ENCODE measurements around the gene CORO1A. TPM values are rescaled to one million over a fixed set of nuclear protein-coding genes. Genes with fewer than 3 reads are reported as not detected.
A peak's percentile ranks its signal among the peaks of the same experiment; 100 is the strongest.

Gene CORO1A
- total RNA-seq, 1 donor from 2014 or later, result 4.0 TPM

DNA sequence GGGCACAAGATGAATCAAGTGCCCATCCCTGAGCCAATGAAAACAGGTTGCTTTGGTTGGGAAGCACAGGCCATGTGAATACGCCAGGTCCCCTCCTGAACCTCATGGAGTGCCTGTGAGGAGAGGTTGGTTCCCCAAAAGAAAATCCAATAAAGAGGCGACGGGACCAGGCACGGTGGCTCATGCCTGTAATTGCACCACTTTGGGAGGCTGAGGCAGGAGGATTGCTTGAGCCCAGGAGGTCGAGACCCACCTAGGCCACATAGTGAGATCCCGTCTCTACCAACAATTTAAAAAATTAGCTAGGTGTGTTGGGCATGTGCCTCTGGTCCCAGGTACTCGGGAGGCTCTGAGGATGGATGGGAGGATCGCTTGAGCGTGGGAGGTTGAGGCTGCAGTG is 3.5 kb upstream of the CORO1A start:
- peaks cover 10% of the 10 kb centered on the region for H3K4me1 ChIP-seq (ENCODE audit: insufficient read depth, low read length)
- H4K20me1 ChIP-seq (ENCODE audit: insufficient read depth, low read length), result no peaks in the 10 kb centered on the region
- H3K4me3 Mint-ChIP-seq (ENCODE audit: unreplicated experiment), result no peak overlapping the region
- FAIRE-seq, result no peak
- H3K4me1 Mint-ChIP-seq (ENCODE audit: low read depth, unreplicated experiment), result no peaks in the 10 kb centered on the region
- no peak overlapping the region for H3K4me2 ChIP-seq (ENCODE audit: low read length)
- no peak overlapping the region for H3K4me3 ChIP-seq (ENCODE audit: insufficient read depth, low read depth, low read length)
- H3K9me3 ChIP-seq (ENCODE audit: insufficient read depth, low read depth, low read length), result no peaks in the 10 kb centered on the region
- H3K27me3 ChIP-seq (ENCODE audit: insufficient read depth, low read length), result no peaks in the 10 kb centered on the region
- no peaks in the 10 kb centered on the region for H3K36me3 ChIP-seq (ENCODE audit: insufficient read depth, low read length)
- H3K9me3 Mint-ChIP-seq (ENCODE audit: unreplicated experiment), result no peaks in the 10 kb centered on the region
- H3K27me3 Mint-ChIP-seq (ENCODE audit: low read depth, unreplicated experiment), result peaks cover 16% of the 10 kb centered on the region
- H3K36me3 Mint-ChIP-seq (ENCODE audit: low read depth, unreplicated experiment), result no peaks in the 10 kb centered on the region
- no peak overlapping the region for H2AFZ ChIP-seq (ENCODE audit: low read depth, low read length)
- DNase-seq (ENCODE audit: low read depth), result no peak
- H3K9ac ChIP-seq (ENCODE audit: low read length), result no peak overlapping the region
- TF ChIP-seq, protein P1, sequence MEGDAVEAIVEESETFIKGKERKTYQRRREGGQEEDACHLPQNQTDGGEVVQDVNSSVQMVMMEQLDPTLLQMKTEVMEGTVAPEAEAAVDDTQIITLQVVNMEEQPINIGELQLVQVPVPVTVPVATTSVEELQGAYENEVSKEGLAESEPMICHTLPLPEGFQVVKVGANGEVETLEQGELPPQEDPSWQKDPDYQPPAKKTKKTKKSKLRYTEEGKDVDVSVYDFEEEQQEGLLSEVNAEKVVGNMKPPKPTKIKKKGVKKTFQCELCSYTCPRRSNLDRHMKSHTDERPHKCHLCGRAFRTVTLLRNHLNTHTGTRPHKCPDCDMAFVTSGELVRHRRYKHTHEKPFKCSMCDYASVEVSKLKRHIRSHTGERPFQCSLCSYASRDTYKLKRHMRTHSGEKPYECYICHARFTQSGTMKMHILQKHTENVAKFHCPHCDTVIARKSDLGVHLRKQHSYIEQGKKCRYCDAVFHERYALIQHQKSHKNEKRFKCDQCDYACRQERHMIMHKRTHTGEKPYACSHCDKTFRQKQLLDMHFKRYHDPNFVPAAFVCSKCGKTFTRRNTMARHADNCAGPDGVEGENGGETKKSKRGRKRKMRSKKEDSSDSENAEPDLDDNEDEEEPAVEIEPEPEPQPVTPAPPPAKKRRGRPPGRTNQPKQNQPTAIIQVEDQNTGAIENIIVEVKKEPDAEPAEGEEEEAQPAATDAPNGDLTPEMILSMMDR (IDR thresholded peaks at IDR 0.05; ENCODE audit: insufficient read depth, low read depth, low read length), result no peak
- TF ChIP-seq EZH2 (IDR thresholded peaks at IDR 0.05; ENCODE audit: insufficient read depth, low read length), result no peak
- no peaks in the 10 kb centered on the region for H3K79me2 ChIP-seq (ENCODE audit: insufficient read depth, low read length)
- no peak overlapping the region for H3K27ac Mint-ChIP-seq (ENCODE audit: unreplicated experiment)
- H3K27ac ChIP-seq (ENCODE audit: low read depth, low read length), result no peak overlapping the region

- FAIRE-seq (no peak), DNase-seq (ENCODE audit: low read depth) (no peak)
- no peak overlapping the region for H3K4me3 Mint-ChIP-seq (ENCODE audit: unreplicated experiment)
- peaks cover 10% of the 10 kb centered on the region for H3K4me1 ChIP-seq (ENCODE audit: insufficient read depth, low read length)
- TF ChIP-seq, protein P1 (IDR thresholded peaks at IDR 0.05; ENCODE audit: insufficient read depth, low read depth, low read length), result no peak
- TF ChIP-seq EZH2 (IDR thresholded peaks at IDR 0.05; ENCODE audit: insufficient read depth, low read length), result no peak
- peaks cover 3% of the 10 kb centered on the region for H4K20me1 ChIP-seq (ENCODE audit: insufficient read depth, low read length)
- H3K27ac ChIP-seq (ENCODE audit: low read depth, low read length), result no peak overlapping the region
- H3K4me3 ChIP-seq (ENCODE audit: insufficient read depth, low read depth, low read length), result no peak overlapping the region
- no peaks in the 10 kb centered on the region for H3K36me3 ChIP-seq (ENCODE audit: insufficient read depth, low read length)
- no peaks in the 10 kb centered on the region for H3K27me3 ChIP-seq (ENCODE audit: insufficient read depth, low read length)
- no peak overlapping the region for H3K27ac Mint-ChIP-seq (ENCODE audit: unreplicated experiment)
- no peaks in the 10 kb centered on the region for H3K4me1 Mint-ChIP-seq (ENCODE audit: low read depth, unreplicated experiment)
- H3K27me3 Mint-ChIP-seq (ENCODE audit: low read depth, unreplicated experiment), result peaks cover 16% of the 10 kb centered on the region
- no peaks in the 10 kb centered on the region for H3K9me3 Mint-ChIP-seq (ENCODE audit: unreplicated experiment)
- H3K79me2 ChIP-seq (ENCODE audit: insufficient read depth, low read length), result no peaks in the 10 kb centered on the region
- H3K9me3 ChIP-seq (ENCODE audit: insufficient read depth, low read depth, low read length), result no peaks in the 10 kb centered on the region
- H3K4me2 ChIP-seq (ENCODE audit: low read length), result no peak overlapping the region
- H2AFZ ChIP-seq (ENCODE audit: low read depth, low read length), result no peak overlapping the region
- no peak overlapping the region for H3K9ac ChIP-seq (ENCODE audit: low read length)
- H3K36me3 Mint-ChIP-seq (ENCODE audit: low read depth, unreplicated experiment), result no peaks in the 10 kb centered on the region
Observed at GRCh38 chr16:30180741-30181140, 2.7 kb upstream of the CORO1A start.

- peak overlapping the region; percentile 34 for H2AFZ ChIP-seq (ENCODE audit: low read depth, low read length)
- no peaks in the 10 kb centered on the region for H3K9me3 Mint-ChIP-seq (ENCODE audit: unreplicated experiment)
- peak overlapping the region; percentile 38 for H3K9ac ChIP-seq (ENCODE audit: low read length)
- no peaks in the 10 kb centered on the region for H3K79me2 ChIP-seq (ENCODE audit: insufficient read depth, low read length)
- H3K27me3 ChIP-seq (ENCODE audit: insufficient read depth, low read length), result no peaks in the 10 kb centered on the region
- H3K9me3 ChIP-seq (ENCODE audit: insufficient read depth, low read depth, low read length), result no peaks in the 10 kb centered on the region
- no peak for DNase-seq (ENCODE audit: low read depth)
- H3K27ac Mint-ChIP-seq (ENCODE audit: unreplicated experiment), result no peak overlapping the region
- H3K27me3 Mint-ChIP-seq (ENCODE audit: low read depth, unreplicated experiment), result peaks cover 16% of the 10 kb centered on the region
- no peaks in the 10 kb centered on the region for H3K36me3 ChIP-seq (ENCODE audit: insufficient read depth, low read length)
- peak overlapping the region; percentile 62 for H3K4me3 ChIP-seq (ENCODE audit: insufficient read depth, low read depth, low read length)
- no peak overlapping the region for H3K27ac ChIP-seq (ENCODE audit: low read depth, low read length)
- H3K4me2 ChIP-seq (ENCODE audit: low read length), result peak overlapping the region; percentile 93
- peaks cover 10% of the 10 kb centered on the region for H3K4me1 ChIP-seq (ENCODE audit: insufficient read depth, low read length)
- H3K4me1 Mint-ChIP-seq (ENCODE audit: low read depth, unreplicated experiment), result no peaks in the 10 kb centered on the region
- peaks cover 4% of the 10 kb centered on the region for H3K36me3 Mint-ChIP-seq (ENCODE audit: low read depth, unreplicated experiment)
- TF ChIP-seq, protein P1 (IDR thresholded peaks at IDR 0.05; ENCODE audit: insufficient read depth, low read depth, low read length), result no peak
- TF ChIP-seq EZH2 (IDR thresholded peaks at IDR 0.05; ENCODE audit: insufficient read depth, low read length), result no peak
- no peak for FAIRE-seq
- peak overlapping the region; percentile 60 for H3K4me3 Mint-ChIP-seq (ENCODE audit: unreplicated experiment)
- H4K20me1 ChIP-seq (ENCODE audit: insufficient read depth, low read length), result peaks cover 3% of the 10 kb centered on the region
Observed at GRCh38 chr16:30184096-30184890, 891 bp downstream of the CORO1A start.
